ENCODE measurements around the gene ZNF324B.
"Not testable (repeated sequence)": the region's sequence is repeated elsewhere in the genome, so short reads cannot be mapped to it uniquely, and the experiment has no call there.

DNA sequence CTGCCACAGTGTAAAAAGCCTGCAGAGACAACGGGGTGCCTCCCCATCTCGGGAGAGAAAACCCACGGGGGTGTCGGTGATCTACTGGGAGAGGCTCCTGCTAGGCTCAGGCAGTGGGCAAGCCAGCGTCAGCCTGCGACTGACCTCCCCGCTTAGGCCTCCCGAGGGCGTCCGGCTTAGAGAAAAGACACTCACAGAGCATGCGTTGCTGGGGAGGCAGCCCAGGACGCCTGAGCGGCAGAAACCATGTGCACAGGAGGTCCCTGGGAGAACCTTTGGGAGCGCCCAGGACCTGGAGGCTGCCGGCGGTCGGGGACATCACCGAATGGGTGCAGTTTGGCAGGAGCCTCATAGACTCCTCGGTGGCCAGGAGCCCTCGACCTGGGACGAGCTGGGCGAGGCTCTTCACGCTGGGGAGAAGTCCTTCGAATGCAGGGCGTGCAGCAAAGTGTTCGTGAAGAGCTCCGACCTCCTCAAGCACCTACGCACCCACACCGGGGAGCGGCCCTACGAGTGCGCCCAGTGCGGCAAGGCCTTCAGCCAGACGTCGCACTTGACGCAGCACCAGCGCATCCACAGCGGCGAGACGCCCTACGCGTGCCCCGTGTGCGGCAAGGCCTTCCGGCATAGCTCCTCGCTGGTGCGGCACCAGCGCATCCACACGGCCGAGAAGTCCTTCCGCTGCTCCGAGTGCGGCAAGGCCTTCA, 19.6 kb downstream of the ZNF324B start:
- TF ChIP-seq ZNF274 (IDR thresholded peaks at IDR 0.05; ENCODE audit: low read depth, low read length); SUZ12 (IDR thresholded peaks at IDR 0.05; ENCODE audit: extremely low read depth, insufficient read depth, insufficient read length); YY1 (IDR thresholded peaks at IDR 0.05; ENCODE audit: insufficient read depth, insufficient read length): not testable (repeated sequence)
